Spleen (tissue), 7 donors: ENCODE results near the gene MAGI2.

ENCODE experiments used
- POLR2A ChIP-seq, 3 donors: fragments of 450-650 bp; IDR thresholded peaks; one replicate each; pipeline ENCODE4 v1.5.1; 2017; ENCODE audit warnings: antibody characterized with exemption in 3 of 3, mild to moderate bottlenecking in 1 of 3
- POLR2AphosphoS5 ChIP-seq, 3 donors: sonication (generic); formaldehyde crosslinking; IDR thresholded peaks; one replicate each; pipeline ENCODE4 v1.5.1; 2017; ENCODE audit warnings: antibody characterized with exemption in 3 of 3
- TF ChIP-seq, protein P1 (sequence below), 11 experiments: fragments of 200-600 bp in 7 of 11; fragments of 450-650 bp in 4 of 11; sonication (generic) in 4 of 11; IDR thresholded peaks in 8 of 11; conservative IDR thresholded peaks in 3 of 11; 1 replicate in 7 of 11; 2 replicates in 4 of 11; pipeline versions ENCODE4 v1.4.0 to v1.8.0; 2016 to 2021; ENCODE audit warnings: antibody characterized with exemption in 11 of 11, inconsistent platforms in 4 of 11, mild to moderate bottlenecking in 1 of 11
- donor health status: DM: no; HTN: no; CAD: no; lungs with moderate emphysema.
- donor health status: DM: no; HTN: no; CAD: no.
- donor health status: DM: no; HTN: no; CAD: no.

DNA sequence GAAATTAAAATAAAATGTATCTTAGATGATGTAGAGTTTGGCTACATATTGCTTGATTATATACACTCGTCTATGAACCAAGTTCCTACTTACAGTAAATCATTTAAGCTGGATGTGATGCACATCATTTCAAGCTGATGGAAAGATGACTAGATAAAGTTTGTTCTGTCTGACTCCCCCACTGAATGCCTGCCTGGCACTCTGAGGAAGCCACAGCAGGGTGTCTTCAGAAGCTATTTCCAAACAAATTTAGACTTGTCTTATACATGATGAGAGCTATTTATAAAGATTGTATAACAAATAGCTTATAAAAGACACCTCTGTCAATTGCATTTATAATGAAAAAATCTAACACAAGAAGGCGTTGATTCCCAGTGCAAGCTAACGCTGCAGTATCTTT, 741.4 kb downstream of the MAGI2 start:
- TF ChIP-seq, protein P1, sequence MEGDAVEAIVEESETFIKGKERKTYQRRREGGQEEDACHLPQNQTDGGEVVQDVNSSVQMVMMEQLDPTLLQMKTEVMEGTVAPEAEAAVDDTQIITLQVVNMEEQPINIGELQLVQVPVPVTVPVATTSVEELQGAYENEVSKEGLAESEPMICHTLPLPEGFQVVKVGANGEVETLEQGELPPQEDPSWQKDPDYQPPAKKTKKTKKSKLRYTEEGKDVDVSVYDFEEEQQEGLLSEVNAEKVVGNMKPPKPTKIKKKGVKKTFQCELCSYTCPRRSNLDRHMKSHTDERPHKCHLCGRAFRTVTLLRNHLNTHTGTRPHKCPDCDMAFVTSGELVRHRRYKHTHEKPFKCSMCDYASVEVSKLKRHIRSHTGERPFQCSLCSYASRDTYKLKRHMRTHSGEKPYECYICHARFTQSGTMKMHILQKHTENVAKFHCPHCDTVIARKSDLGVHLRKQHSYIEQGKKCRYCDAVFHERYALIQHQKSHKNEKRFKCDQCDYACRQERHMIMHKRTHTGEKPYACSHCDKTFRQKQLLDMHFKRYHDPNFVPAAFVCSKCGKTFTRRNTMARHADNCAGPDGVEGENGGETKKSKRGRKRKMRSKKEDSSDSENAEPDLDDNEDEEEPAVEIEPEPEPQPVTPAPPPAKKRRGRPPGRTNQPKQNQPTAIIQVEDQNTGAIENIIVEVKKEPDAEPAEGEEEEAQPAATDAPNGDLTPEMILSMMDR (IDR thresholded peaks at IDR 0.05 in 8 of 11, conservative IDR thresholded peaks at IDR 0.05 in 3 of 11), result no peak
- TF ChIP-seq POLR2A (IDR thresholded peaks at IDR 0.05), result no peak
- no peak for TF ChIP-seq POLR2AphosphoS5 (IDR thresholded peaks at IDR 0.05)
